ENCODE measurements around the gene YPEL2.

DNA sequence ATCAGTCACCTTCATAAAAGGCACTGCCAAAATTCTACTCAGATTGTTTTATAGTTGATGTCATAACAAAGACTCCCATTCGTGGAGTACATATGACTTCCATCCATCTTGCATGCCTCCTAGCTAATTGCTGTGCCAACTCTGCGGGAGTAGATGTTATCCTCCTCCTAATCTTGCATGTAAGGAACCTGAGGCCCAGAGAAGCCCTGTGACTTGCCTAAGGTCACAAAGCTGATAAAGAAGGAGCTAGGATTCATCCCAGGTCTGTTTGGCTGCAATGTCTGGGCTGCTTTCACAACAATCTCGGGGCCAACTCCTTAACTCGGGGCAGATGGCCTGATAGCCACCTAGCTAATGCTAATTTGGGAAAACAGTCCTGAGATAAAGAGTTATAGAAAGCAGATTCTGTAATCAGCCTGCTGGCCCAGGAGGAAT lies 87.3 kb downstream of the YPEL2 start:
- TF ChIP-seq, protein P1, sequence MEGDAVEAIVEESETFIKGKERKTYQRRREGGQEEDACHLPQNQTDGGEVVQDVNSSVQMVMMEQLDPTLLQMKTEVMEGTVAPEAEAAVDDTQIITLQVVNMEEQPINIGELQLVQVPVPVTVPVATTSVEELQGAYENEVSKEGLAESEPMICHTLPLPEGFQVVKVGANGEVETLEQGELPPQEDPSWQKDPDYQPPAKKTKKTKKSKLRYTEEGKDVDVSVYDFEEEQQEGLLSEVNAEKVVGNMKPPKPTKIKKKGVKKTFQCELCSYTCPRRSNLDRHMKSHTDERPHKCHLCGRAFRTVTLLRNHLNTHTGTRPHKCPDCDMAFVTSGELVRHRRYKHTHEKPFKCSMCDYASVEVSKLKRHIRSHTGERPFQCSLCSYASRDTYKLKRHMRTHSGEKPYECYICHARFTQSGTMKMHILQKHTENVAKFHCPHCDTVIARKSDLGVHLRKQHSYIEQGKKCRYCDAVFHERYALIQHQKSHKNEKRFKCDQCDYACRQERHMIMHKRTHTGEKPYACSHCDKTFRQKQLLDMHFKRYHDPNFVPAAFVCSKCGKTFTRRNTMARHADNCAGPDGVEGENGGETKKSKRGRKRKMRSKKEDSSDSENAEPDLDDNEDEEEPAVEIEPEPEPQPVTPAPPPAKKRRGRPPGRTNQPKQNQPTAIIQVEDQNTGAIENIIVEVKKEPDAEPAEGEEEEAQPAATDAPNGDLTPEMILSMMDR (IDR thresholded peaks at IDR 0.05), result no peak
- no peak for TF ChIP-seq ZFX (IDR thresholded peaks at IDR 0.05; ENCODE audit: borderline replicate concordance)
